AG08396 (cell line): ENCODE data around the gene RAD18.

ENCODE experiments used
- DNase-seq: peaks from one replicate; pipeline ENCODE4 v3.0.0; 2012; ENCODE audit warnings: low spot score, mixed read lengths

The RAD18 gene

DNA sequence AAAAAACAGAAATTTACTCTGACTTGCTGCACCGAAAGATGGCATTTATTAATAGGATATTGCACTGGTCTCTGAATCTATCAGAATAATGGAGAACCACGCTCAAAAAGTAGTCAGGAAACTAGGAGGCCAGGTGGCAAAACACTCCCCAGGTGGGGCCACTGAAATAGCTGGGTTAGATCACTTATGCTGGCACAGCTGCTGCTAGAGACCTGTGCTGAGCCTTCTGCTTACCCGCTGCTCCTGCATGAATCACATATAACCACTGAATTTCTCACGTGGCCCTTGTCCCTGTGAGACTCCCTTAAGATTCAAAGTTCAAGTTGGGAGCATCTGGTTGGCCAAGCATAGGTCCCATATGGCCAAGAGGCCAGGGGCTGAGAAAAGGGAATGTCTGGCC is 127.9 kb downstream of the RAD18 start:
- no peak for DNase-seq

DNA sequence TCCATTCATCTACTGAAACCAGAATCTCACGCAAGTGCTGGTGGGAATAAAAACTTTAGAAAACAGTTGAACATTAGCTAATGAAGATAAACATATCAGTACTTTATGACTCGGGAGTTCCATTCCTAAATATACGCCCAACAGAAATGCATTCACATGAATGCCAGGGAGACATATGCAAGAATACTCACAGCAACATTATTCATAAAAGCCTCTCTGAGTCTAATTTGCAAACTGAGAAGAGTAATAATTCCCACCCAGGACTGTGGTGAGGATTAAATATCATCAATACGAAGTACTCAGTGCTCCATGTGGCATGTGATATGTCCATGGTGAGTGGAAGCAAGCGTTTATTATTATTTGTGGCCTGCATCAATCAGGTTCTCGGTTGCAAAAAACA is 128.3 kb downstream of the RAD18 start:
- DNase-seq = no peak

GRCh38 chr3:8827641-8828040 is 135.6 kb downstream of the RAD18 start:
- DNase-seq = no peak
